HG02970 (cell line): Measurements from ENCODE around the gene KRT15.

Experiments
- ATAC-seq: cut with Tn5 transposase; IDR thresholded peaks from one replicate; pipeline ENCODE4 v1.9.1; 2021; ENCODE audit warnings: mild to moderate bottlenecking, moderate library complexity, moderate number of reproducible peaks; ENCODE audit not compliant: unreplicated experiment, low FRiP score

KRT15 gene

GRCh38 chr17:41518789-41519449, at the start of gene KRT15:
KRT15 (minus strand) TSS chr17:41518890; CDS start chr17:41518827, 63 bp downstream.
- no peak for ATAC-seq

- ATAC-seq = no peak
These were observed 48.6 kb upstream of the KRT15 start for GRCh38 chr17:41567317-41567716.

- ATAC-seq = no peak
These were observed 46.6 kb upstream of the KRT15 start for GRCh38 chr17:41565338-41565737.

GRCh38 chr17:41563607-41564170, 45.0 kb upstream of the KRT15 start:
- ATAC-seq = no peak

- no peak for ATAC-seq
These were observed 42.9 kb upstream of the KRT15 start for GRCh38 chr17:41561554-41561953.

- no peak for ATAC-seq
These were observed 40.9 kb upstream of the KRT15 start for GRCh38 chr17:41559548-41559947.

GRCh38 chr17:41556931-41557330, 38.2 kb upstream of the KRT15 start:
- no peak for ATAC-seq

GRCh38 chr17:41556306-41556705, 37.6 kb upstream of the KRT15 start:
- no peak for ATAC-seq

- no peak for ATAC-seq
These were observed 36.6 kb upstream of the KRT15 start for GRCh38 chr17:41555105-41555887.

GRCh38 chr17:41553987-41554680, 35.4 kb upstream of the KRT15 start:
- ATAC-seq = no peak

GRCh38 chr17:41553176-41553575, 34.5 kb upstream of the KRT15 start:
- ATAC-seq = no peak

GRCh38 chr17:41552455-41552854, 33.8 kb upstream of the KRT15 start:
- no peak for ATAC-seq

GRCh38 chr17:41551365-41551764, 32.7 kb upstream of the KRT15 start:
- ATAC-seq = no peak

GRCh38 chr17:41549596-41550039, 30.9 kb upstream of the KRT15 start:
- ATAC-seq = no peak

GRCh38 chr17:41548844-41549595, 30.3 kb upstream of the KRT15 start:
- no peak for ATAC-seq

- ATAC-seq = no peak
These were observed 29.5 kb upstream of the KRT15 start for GRCh38 chr17:41547921-41548843.

GRCh38 chr17:41547378-41547841, 28.7 kb upstream of the KRT15 start:
- ATAC-seq = no peak

GRCh38 chr17:41546819-41547218, 28.1 kb upstream of the KRT15 start:
- ATAC-seq = no peak

- no peak for ATAC-seq
These were observed 27.2 kb upstream of the KRT15 start for GRCh38 chr17:41545829-41546410.
